GM21367 (cell line): ENCODE results near the gene CPB2.

Experiments used
- ATAC-seq: cut with Tn5 transposase; IDR thresholded peaks from one replicate; pipeline ENCODE4 v1.9.1; 2021; ENCODE audit not compliant: unreplicated experiment

CPB2 gene

DNA sequence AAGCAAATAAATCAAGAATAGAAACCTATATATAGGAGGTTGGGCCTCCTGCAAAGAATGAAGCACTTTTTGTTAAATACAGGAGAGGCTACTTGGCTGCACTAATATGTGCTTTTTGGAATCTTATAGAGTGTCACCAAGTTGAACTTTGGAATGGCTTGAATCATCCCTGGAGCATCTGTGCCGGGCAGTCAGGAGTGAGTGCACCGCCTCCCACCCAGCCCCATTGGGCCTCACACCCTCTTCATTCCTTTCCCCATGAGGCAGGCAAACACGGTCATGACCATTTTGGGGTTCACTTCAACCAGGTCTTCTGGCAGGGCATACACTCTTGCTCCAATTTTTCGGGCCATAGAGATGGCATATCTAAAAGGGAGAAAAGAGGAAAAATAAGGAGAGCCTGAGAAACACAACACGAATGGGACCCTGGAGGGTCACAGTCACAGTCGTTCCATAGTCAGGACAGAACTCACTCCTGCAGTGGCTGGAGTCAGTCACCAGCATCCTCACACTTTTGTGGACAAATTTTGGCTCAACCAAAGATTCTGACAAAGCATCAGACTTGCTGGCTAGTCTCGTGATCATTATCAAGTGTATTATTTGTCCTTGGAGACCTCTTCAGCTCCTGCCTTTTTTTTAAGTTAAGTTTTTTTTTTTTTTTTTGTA, 22.7 kb upstream of the CPB2 start:
- no peak for ATAC-seq

DNA sequence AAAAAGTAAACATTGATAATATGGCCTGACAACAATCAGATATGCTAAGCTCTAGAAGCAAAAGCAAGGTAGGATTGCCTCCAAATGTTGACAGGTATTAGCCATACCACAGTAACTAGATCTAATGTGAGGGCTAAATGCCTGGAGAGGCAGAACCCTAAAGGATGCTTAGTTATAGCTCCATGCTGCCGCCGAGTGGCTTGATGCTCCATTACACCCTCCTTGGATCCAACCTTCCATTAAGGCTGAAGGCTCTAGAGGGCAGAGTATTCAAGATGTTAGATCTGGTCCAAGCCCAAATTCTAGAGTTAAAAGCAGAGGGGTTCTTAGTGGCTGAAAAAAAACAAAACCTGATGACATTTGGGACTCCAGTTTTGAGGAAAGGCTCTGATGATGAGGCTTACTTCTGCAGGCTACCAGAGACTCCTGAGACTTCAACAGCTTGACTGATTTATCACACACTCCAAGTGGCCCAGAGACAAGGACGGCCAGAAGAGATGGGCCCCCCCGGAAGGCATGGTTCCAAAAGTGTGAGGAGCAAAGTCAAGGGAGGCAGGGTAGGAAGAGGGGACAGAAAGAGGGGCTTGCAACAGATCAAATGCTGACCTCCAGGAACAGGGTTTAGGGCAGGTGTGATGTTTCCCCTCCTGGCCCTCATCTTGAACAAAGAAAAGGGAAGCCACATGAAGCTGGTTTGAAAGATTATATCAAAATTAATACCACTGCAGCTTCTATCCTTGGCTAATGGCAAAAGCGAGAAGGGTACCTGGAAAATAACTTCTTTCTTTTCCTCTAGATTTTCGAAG, 21.9 kb upstream of the CPB2 start:
- ATAC-seq: no peak

DNA sequence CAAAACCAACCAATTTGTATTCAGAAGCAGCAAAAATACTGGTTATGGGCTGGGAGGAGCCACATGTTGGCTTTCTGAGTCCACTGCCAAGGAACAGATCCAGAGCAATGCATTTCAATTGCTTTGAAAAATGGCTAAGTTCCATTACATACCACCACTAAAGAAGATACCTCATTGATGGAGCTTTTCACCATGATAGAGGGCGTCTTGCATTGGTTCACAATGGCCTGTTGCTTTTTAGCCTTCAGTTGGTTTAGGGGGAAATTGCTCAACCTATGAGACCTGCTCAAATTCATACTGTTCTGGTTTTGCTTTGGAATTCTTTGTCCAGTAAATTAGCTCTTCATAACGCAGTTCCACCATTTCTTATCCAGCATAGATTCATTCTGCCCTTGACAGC, 21.2 kb upstream of the CPB2 start:
- no peak for ATAC-seq

DNA sequence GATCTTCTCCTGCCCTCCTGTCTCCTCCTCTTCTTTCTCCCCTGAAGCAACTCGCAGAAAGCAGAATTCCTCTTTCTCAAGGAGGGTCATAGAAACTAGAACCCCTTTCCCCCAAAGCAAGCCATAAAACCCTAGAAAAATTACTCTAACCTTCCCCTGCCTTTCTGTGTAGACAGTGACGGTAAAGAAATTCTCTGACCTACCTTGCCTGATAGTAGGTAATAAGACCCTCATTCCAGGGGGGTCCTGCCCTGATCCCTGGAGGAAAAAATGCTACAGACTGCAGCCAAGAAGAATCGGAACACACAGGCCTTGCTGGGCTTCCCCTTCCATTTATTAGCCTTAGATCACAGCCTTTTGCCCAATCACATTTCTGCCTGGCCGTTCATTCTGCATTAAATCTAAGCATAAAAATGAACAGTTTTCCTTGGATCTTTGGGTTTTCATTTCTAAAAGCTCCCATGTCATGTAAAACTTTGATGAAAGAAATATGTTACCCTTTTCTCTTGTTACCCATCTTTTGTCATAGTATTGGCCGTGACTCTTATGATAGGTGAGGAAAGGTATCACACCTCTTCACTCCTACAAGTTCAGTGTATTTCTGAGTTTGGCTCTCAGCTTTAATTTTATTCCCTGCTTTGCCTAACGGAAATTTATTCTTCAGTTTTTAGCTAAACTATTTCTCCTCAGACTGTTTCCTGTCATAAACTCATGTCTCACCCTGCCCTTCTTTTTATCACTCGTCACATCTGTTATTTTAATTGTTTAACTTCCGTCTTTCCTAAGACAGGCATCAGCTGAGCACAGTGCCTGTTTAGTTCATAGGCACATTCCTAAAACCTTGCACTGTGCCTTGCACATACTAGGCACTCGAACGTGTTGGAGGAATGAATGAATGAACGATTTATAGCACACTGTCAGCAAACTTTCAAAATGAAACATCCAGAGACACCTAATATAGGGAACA, 20.4 kb upstream of the CPB2 start:
- ATAC-seq: no peak

DNA sequence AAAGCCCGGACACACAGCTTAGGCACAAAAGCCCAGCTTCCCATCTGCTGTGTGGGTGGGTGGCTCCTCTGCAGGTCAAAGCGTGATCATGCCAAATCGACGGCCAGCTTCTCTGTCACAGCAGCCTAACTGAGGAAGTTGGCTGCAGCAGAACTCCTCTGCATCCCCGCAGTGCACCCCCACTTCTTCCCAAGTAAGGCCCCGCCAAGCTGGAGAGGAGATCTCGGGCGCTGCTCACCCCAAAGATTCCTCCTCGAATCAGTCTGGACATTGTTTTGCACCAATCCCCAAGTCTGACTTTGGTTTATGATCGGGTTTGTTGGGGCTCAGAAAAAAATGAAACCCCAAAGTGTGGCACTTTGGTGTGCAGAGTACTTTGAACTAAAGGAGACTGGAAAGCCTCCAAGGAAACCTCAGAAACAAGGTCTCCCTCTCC, 19.7 kb upstream of the CPB2 start:
- ATAC-seq: no peak

DNA sequence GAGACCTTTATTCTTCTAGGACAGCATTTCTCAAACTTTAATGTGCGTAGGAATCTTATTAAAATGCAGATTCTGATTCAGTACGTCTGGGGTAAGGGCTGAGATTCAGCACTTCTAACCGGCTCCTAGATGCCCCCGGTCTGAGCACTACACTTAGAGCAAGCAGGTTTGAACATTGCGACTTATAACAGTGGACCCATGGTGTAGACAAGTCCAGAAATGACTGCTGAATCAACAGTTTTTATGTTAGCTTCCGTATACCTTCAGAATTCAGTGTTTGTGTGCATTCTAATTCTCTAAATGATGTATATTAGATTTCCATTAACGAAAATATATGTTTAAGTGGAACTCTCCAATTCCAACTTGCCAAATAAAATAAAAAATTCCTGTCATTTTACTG, 17.5 kb upstream of the CPB2 start:
- ATAC-seq: no peak

- no peak for ATAC-seq
These were observed 16.8 kb upstream of the CPB2 start for GRCh38 chr13:46121597-46122163.

DNA sequence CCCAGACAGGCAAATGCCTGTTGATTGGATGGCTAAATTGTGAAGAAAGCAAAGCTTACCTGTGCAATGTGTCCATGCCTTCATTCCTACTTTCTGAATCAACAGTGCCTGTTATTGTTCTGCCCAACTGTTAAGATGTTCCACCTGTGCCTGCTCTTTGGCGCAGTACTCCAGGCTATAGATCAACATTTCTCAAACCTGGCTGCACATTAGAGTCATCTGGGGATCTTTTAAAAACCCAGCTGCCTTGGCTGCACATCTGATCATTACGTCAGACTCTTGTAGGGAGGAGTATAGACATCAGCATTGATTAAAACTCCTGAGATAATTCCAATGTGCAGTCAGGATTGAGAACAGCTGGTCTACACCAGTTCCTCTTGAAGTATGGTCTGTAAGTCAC, 16.2 kb upstream of the CPB2 start:
- ATAC-seq: no peak

- ATAC-seq: no peak
These were observed 15.2 kb upstream of the CPB2 start for GRCh38 chr13:46119883-46120614.

- no peak for ATAC-seq
These were observed 12.0 kb upstream of the CPB2 start for GRCh38 chr13:46116653-46117502.

DNA sequence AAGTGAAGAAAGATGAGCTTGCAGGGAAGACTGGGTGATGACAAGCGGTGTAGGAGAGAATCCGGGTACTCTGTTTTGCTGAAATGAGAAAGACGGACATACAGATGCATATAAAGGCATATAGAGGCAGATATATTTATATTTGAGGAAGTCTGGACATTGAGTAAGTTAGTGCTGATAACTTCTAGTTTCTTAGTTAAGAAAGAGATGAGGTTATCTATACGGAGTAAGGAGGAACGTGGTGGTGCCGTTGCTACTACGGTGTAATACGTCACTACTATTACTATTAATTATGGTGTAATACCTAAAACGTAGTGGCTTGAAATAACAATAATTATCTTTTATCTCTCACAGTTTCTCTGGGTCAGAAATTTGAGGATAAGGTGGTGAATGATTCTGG, 9.8 kb upstream of the CPB2 start:
- no peak for ATAC-seq

- no peak for ATAC-seq
These were observed 8.8 kb upstream of the CPB2 start for GRCh38 chr13:46113596-46113995.

GRCh38 chr13:46111151-46111550, 6.3 kb upstream of the CPB2 start:
- no peak for ATAC-seq

DNA sequence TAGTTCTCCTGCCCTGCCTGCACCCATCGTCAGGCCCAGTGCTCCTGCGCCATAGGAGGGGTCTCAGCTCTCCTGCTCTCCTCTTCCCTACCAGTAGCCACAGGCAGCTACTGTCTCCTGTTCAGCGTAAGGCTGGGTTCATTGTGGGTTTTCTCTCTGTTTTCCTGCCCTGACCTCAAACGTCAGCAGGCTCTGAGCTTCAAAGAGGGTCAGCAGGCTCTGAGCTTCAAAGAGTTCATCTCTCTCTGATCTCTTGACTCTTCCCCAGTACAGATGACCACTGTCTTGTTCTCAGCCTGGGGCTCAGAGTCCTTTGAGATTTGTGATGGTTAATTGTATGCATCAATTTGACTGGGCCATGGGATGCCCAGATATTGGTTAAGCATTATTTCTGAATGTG, 4.6 kb upstream of the CPB2 start:
- ATAC-seq: no peak

GRCh38 chr13:46106839-46107371, 2.1 kb upstream of the CPB2 start:
- ATAC-seq: no peak

DNA sequence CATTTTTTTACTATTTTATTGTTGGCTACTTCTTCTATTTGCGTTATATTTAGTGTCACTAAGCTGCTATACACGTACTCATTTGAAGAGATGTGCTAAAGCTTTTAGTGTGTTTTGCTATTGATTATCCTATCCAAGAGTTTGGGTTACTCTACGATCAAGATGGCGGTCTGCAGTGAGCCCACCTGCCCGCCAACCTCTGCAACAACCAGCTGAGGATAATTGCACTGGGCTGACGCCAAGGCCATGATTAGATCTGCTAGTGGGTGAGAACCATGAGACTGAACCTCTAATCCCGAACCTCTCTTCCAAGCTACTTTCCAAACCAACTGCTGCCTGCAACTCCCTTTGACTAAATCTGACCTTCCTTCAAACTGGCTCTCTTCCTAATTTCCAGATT, 1.8 kb downstream of the CPB2 start:
- no peak for ATAC-seq

GRCh38 chr13:46102255-46102605, 2.6 kb downstream of the CPB2 start:
- ATAC-seq: no peak

- no peak for ATAC-seq
These were observed 3.2 kb downstream of the CPB2 start for GRCh38 chr13:46101484-46102254.

DNA sequence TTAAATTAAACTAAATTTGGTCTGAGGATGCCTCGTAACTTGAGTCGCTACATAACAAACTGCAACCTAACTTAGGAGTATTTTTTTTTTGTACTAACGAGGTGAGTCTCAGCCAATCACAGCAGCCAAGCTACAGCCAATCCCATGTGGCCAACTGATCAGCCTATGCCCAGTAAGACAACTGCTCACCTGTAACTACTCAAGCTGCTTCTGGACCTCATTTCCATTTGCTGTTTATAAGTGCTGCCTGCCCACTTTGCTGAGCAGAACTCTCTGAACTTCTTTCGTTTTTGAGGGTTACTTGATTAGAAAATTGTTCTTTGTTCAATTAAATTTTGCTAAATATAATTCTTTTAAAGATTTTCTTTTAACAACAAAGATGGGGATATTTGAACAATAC, 3.8 kb downstream of the CPB2 start:
- ATAC-seq: no peak
